MM.1S (cell line): ENCODE measurements around the gene MICAL2.

ENCODE experiments used
- EZH2 ChIP-seq: fragments of 300-600 bp; sonication (generic); optimal IDR thresholded peaks from 2 replicates; pipeline ENCODE3; 2017; ENCODE audit warnings: low read depth, mild to moderate bottlenecking, antibody characterized with exemption, low read length, mixed read lengths
- TF ChIP-seq, protein P1 (sequence below): fragments of 300-600 bp; sonication (generic); IDR thresholded peaks from 2 replicates; pipeline ENCODE4 v1.5.1; 2016; ENCODE audit warnings: antibody characterized with exemption, low read length, mixed read lengths

DNA sequence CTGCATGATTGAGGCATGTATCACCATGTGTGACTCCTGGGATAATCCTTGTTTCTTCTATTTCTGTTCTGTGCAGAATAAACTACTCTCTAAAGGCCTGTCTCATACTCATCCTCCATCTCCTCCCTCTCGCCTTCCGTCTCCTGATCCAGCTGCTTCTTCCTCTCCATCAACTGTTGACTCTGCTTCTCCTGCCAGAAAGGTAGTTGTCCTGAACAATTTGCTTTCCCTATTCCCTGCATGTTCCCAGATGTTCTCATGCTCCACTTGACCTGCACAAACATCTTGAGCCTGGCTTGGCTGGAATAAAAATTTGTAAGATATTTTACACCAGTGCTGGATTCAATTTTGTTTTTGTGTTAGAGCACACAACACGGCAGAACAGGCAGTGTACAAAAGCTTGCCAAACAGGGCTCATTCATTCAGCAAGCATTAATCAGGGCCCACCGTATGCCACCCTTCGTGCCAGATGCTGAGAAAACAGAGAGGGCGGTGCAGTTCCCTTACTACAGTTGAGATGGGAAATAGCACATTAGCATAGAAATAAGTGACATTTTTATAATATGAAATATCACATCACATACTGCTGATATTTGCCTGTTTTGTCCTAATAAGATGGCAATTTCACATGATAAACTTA is 133.6 kb downstream of the MICAL2 start:
- TF ChIP-seq, protein P1, sequence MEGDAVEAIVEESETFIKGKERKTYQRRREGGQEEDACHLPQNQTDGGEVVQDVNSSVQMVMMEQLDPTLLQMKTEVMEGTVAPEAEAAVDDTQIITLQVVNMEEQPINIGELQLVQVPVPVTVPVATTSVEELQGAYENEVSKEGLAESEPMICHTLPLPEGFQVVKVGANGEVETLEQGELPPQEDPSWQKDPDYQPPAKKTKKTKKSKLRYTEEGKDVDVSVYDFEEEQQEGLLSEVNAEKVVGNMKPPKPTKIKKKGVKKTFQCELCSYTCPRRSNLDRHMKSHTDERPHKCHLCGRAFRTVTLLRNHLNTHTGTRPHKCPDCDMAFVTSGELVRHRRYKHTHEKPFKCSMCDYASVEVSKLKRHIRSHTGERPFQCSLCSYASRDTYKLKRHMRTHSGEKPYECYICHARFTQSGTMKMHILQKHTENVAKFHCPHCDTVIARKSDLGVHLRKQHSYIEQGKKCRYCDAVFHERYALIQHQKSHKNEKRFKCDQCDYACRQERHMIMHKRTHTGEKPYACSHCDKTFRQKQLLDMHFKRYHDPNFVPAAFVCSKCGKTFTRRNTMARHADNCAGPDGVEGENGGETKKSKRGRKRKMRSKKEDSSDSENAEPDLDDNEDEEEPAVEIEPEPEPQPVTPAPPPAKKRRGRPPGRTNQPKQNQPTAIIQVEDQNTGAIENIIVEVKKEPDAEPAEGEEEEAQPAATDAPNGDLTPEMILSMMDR: no peak
- no peak for TF ChIP-seq EZH2
